ENCODE data around the gene NEDD4L. TPM values are rescaled to one million over a fixed set of nuclear protein-coding genes. Genes with fewer than 3 reads are reported as not detected.

The NEDD4L gene
- total and polyA plus RNA-seq, 10 of the 15 experiments (the other 5 are each of a cell fraction or from before 2014, with no cell fraction given), result 7.4 to 24.0 (median 17.7) TPM

DNA sequence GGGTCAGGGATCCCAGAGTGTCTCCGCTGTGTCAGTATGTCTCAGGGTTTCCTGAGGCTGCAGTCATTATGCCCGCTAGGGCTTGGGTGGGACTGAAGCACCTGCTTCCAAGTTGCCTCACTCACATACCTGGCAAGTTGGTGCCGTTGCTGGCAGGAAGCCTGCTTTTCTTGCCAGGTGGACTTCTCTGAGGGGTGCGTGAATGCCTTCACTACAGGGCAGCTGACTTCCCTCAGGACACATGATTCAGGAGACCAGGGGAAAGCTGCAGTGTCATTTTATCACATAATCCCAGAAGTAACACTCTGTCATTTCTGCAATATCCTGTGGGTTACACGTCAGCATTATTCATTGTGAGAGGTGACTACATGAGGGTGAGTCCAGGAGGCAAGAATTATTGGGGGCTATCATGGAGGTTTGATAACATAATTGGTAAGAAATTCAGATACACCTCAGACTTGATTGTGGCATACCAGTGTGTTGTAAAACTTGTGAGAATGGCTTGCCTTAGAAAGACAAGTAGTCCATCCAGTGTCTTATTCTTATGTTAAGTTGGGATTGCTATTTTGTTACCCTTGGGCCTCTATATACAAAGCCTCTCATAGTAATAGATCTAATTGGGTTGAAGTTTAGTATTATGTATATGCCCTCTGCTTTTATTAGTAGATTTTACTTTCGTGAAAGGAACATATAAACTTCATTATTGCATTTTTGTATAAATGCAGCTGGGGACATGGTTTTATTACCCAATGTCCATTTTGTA is 44.1 kb downstream of the NEDD4L start:
- H3K4me2 ChIP-seq (ENCODE audit: control insufficient read depth, insufficient read depth), result no peak overlapping the region
- WGBS (ENCODE audit: insufficient coverage, insufficient replicate concordance, low lambda C conversion rate, missing lambda C conversion rate), result 47% methylated on average over 6 of the region's 6 CpGs
- no peaks in the 10 kb centered on the region for H3K36me3 ChIP-seq (ENCODE audit: control insufficient read depth in 2 of 2, insufficient read depth in 2 of 2, low read length in 1 of 2)
- no peak for FAIRE-seq
- no peak overlapping the region for H3K27ac ChIP-seq (ENCODE audit: control insufficient read depth, insufficient read depth)
- no peak overlapping the region for H3K4me3 ChIP-seq
- ATAC-seq, result peak; percentile 50
- H3K79me2 ChIP-seq (ENCODE audit: control insufficient read depth, insufficient read depth, low read length), result no peaks in the 10 kb centered on the region
- SMC1A ChIA-PET (ENCODE audit: uncharacterized antibody, unreplicated experiment), result interaction anchor here (1.3 to 8.2 kb wide), 7 partner anchors 12 to 35 kb away, joined by 3 to 78 read pairs (median 6); no protein-coding TSS in a partner anchor
- CTCF ChIA-PET, result interaction anchor here (0.6 to 2.1 kb wide), 7 partner anchors 12 to 584 kb away, joined by 4 to 8 read pairs (median 5); no protein-coding TSS in a partner anchor
- RAD21 ChIA-PET (ENCODE audit: unreplicated experiment), result interaction anchor here (0.6 to 1.6 kb wide), 8 partner anchors 12 to 319 kb away, joined by 3 to 6 read pairs (median 4); no protein-coding TSS in a partner anchor
- intact Hi-C loops (cut with micrococcal nuclease; ENCODE audit: unreplicated experiment), result no loop called here
- in situ Hi-C loops (cut with MboI), result no loop called here
- BruUV-seq (replicated peaks), result no TSS peak
- POLR2A ChIA-PET, result interaction anchor here (4.0 kb wide), 1 partner anchor 24 kb away, joined by 19 read pairs; no protein-coding TSS in a partner anchor
- H3K27me3 ChIP-seq (replicated peaks in 1 of 2; ENCODE audit: control insufficient read depth in 2 of 2, insufficient read depth in 2 of 2, low read length in 1 of 2), result no peaks in the 10 kb centered on the region
- peaks cover 14% of the 10 kb centered on the region for H3K4me1 ChIP-seq (ENCODE audit: control insufficient read depth, insufficient read depth, low read length)
- no peak for DNase-seq (ENCODE audit: low read depth, low spot score)
- no peaks in the 10 kb centered on the region for H4K20me1 ChIP-seq (ENCODE audit: control insufficient read depth, insufficient read depth)
- H3K9ac ChIP-seq (ENCODE audit: control insufficient read depth, insufficient read depth, low read length), result no peak overlapping the region
- no peak overlapping the region for H2AFZ ChIP-seq (ENCODE audit: control insufficient read depth, low read depth, low read length)
- no peaks in the 10 kb centered on the region; the same call in 2 of the 3 replicates for H3K9me3 ChIP-seq (replicated peaks; ENCODE audit: control insufficient read depth, insufficient read depth, low read length)
- TF ChIP-seq RELA (IDR thresholded peaks at IDR 0.05; ENCODE audit: borderline replicate concordance, partially characterized antibody) (no peak), NRF1 (conservative IDR thresholded peaks at IDR 0.05; ENCODE audit: low read depth, low read length) (no peak), DPF2 (IDR thresholded peaks at IDR 0.05) (peak; percentile 58; the same call in 1 of the 2 replicates), NBN (IDR thresholded peaks at IDR 0.05) (no peak), KLF5 (IDR thresholded peaks at IDR 0.05; ENCODE audit: partially characterized antibody) (no peak), BACH1 (IDR thresholded peaks at IDR 0.05; ENCODE audit: borderline replicate concordance) (peak; percentile 59; the same call in 1 of the 2 replicates), NR2F1 (conservative IDR thresholded peaks at IDR 0.05) (0 out of 2 replicates have a peak, but pooled peaks have one; percentile 22), BHLHE40 (IDR thresholded peaks at IDR 0.05; ENCODE audit: borderline replicate concordance in 1 of 2, low read depth in 2 of 2, low read length in 1 of 2) (peak in 1 of 2 experiments; percentile 22; a peak in 1 of 4 replicates), TCF7 (IDR thresholded peaks at IDR 0.05; ENCODE audit: borderline replicate concordance) (no peak), MTA2 (IDR thresholded peaks at IDR 0.05; ENCODE audit: low read depth) (peak; percentile 52; the same call in 1 of the 2 replicates), ATF7 (IDR thresholded peaks at IDR 0.05; ENCODE audit: low read depth) (peak; percentile 53; the same call in 1 of the 2 replicates), EP300 (IDR thresholded peaks at IDR 0.05; ENCODE audit: borderline replicate concordance in 1 of 2, control insufficient read depth in 1 of 2, low read depth in 2 of 2, low read length in 2 of 2) (peak; percentile 23 to 74; a peak in 1 of 4 replicates), RUNX3 (IDR thresholded peaks at IDR 0.05; ENCODE audit: low read length) (no peak; the same call in 1 of the 2 replicates), JUNB (IDR thresholded peaks at IDR 0.05) (peak; percentile 37; the same call in 1 of the 2 replicates), IKZF2 (IDR thresholded peaks at IDR 0.05) (peak; percentile 61 to 62; a peak in 2 of 4 replicates), RAD51 (IDR thresholded peaks at IDR 0.05) (peak; percentile 48; the same call in 1 of the 2 replicates)
- TF ChIP-seq, protein P1, sequence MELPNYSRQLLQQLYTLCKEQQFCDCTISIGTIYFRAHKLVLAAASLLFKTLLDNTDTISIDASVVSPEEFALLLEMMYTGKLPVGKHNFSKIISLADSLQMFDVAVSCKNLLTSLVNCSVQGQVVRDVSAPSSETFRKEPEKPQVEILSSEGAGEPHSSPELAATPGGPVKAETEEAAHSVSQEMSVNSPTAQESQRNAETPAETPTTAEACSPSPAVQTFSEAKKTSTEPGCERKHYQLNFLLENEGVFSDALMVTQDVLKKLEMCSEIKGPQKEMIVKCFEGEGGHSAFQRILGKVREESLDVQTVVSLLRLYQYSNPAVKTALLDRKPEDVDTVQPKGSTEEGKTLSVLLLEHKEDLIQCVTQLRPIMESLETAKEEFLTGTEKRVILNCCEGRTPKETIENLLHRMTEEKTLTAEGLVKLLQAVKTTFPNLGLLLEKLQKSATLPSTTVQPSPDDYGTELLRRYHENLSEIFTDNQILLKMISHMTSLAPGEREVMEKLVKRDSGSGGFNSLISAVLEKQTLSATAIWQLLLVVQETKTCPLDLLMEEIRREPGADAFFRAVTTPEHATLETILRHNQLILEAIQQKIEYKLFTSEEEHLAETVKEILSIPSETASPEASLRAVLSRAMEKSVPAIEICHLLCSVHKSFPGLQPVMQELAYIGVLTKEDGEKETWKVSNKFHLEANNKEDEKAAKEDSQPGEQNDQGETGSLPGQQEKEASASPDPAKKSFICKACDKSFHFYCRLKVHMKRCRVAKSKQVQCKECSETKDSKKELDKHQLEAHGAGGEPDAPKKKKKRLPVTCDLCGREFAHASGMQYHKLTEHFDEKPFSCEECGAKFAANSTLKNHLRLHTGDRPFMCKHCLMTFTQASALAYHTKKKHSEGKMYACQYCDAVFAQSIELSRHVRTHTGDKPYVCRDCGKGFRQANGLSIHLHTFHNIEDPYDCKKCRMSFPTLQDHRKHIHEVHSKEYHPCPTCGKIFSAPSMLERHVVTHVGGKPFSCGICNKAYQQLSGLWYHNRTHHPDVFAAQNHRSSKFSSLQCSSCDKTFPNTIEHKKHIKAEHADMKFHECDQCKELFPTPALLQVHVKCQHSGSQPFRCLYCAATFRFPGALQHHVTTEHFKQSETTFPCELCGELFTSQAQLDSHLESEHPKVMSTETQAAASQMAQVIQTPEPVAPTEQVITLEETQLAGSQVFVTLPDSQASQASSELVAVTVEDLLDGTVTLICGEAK (IDR thresholded peaks at IDR 0.05; ENCODE audit: borderline replicate concordance), result no peak
- TF ChIP-seq, protein P2, sequence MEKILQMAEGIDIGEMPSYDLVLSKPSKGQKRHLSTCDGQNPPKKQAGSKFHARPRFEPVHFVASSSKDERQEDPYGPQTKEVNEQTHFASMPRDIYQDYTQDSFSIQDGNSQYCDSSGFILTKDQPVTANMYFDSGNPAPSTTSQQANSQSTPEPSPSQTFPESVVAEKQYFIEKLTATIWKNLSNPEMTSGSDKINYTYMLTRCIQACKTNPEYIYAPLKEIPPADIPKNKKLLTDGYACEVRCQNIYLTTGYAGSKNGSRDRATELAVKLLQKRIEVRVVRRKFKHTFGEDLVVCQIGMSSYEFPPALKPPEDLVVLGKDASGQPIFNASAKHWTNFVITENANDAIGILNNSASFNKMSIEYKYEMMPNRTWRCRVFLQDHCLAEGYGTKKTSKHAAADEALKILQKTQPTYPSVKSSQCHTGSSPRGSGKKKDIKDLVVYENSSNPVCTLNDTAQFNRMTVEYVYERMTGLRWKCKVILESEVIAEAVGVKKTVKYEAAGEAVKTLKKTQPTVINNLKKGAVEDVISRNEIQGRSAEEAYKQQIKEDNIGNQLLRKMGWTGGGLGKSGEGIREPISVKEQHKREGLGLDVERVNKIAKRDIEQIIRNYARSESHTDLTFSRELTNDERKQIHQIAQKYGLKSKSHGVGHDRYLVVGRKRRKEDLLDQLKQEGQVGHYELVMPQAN (conservative IDR thresholded peaks at IDR 0.05), result no peak
